ENCODE data around the gene IL36G.

GRCh38 chr2:112972423-112973086 is 5.3 kb upstream of the IL36G start:
- no peak for TF ChIP-seq POLR2AphosphoS5 (IDR thresholded peaks at IDR 0.05; ENCODE audit: low read depth, low read length)
- no peak for TF ChIP-seq REST (IDR thresholded peaks at IDR 0.05; ENCODE audit: insufficient read depth in 1 of 2, low read depth in 2 of 2, low read length in 2 of 2)
- TF ChIP-seq TAF1 (IDR thresholded peaks at IDR 0.05; ENCODE audit: borderline replicate concordance, insufficient read depth, low read length) = no peak
- TF ChIP-seq SIN3A (IDR thresholded peaks at IDR 0.05; ENCODE audit: borderline replicate concordance, insufficient read depth, low read length) = no peak
- TF ChIP-seq FOXP2 (optimal IDR thresholded peaks at IDR 0.05; ENCODE audit: borderline replicate concordance, extremely low read depth, extremely low read length, insufficient read depth) = no peak

Measured in PFSK-1 (cell line).